ENCODE measurements around the gene SRD5A1.
A peak's percentile ranks its signal among the peaks of the same experiment; 100 is the strongest.

SRD5A1 gene

DNA sequence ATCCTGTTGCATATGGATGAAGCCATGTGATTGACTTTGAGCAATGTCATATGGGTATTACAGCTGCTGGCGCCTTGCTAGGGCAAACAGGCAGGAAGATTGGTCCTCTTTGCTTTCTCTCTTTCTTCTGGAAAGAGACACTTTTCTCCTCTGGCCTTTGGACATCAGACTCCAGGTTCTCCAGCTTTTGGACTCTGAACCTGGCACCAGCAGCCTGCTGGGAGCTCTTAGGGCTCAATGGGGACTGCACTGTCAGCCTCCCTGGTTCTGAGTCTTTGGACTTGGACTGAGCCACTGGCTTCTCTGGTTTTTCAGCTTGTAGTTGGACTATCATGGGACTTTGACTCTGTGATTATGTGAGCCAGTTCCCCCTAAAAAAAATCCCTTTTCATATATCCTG is 45.1 kb downstream of the SRD5A1 start:
- peaks cover 5% of the 10 kb centered on the region for H3K27me3 Mint-ChIP-seq
- no peak overlapping the region for H3K4me3 Mint-ChIP-seq

DNA sequence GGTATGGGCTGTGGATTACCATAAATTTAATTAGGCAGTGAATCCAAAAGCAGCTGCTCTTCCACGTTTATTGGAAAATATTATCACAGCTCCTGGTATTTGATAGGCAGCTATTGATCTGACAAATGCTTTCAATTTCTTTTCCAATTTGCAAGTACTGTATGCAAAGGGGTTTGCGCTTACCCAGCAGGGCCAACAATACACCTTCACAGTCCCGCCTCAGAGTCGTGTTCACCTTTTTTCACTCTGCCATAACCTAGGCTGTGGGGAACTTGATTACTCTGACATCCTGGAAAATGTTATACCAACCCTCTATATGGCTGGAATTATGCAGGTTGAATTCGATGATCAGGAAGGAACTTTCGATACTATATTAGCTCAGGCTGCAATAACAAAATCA is 47.7 kb downstream of the SRD5A1 start:
- Mint-ChIP-seq H3K27me3 (peaks cover 14% of the 10 kb centered on the region), H3K4me1 (ENCODE audit: low read depth) (no peaks in the 10 kb centered on the region), H3K36me3 (no peaks in the 10 kb centered on the region), H3K27ac (no peak overlapping the region), H3K4me3 (no peak overlapping the region), H3K9me3 (ENCODE audit: low read depth) (no peaks in the 10 kb centered on the region)

More for the DNA sequence above, 45.1 kb downstream of the SRD5A1 start:
- H3K9me3 Mint-ChIP-seq (ENCODE audit: low read depth), result no peaks in the 10 kb centered on the region
- H3K36me3 Mint-ChIP-seq, result no peaks in the 10 kb centered on the region
- H3K27ac Mint-ChIP-seq, result no peak overlapping the region
- H3K4me1 Mint-ChIP-seq (ENCODE audit: low read depth), result no peaks in the 10 kb centered on the region

DNA sequence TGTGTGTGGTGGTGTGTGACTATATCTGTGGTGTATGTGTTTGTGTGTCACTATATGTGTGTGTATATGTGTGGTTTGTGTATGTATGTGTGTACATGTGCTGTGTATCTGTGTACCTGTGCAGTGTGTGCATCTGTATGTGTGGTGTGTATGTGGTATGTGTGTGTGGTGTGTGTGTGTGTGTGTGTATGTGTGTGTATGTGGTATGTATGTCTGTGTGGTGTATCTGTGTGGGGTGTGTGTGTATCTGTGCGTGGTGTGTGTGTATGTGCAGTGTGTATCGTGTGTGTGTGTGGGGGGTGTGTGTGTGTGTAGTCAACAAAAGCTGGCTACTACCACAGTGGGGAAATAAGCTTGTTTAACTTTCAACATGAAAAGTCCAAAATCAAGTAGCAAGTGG is 48.4 kb downstream of the SRD5A1 start:
- Mint-ChIP-seq H3K4me3 (no peak overlapping the region), H3K27ac (no peak overlapping the region), H3K36me3 (no peaks in the 10 kb centered on the region), H3K4me1 (ENCODE audit: low read depth) (peaks cover 2% of the 10 kb centered on the region), H3K27me3 (peaks cover 21% of the 10 kb centered on the region), H3K9me3 (ENCODE audit: low read depth) (no peaks in the 10 kb centered on the region)

DNA sequence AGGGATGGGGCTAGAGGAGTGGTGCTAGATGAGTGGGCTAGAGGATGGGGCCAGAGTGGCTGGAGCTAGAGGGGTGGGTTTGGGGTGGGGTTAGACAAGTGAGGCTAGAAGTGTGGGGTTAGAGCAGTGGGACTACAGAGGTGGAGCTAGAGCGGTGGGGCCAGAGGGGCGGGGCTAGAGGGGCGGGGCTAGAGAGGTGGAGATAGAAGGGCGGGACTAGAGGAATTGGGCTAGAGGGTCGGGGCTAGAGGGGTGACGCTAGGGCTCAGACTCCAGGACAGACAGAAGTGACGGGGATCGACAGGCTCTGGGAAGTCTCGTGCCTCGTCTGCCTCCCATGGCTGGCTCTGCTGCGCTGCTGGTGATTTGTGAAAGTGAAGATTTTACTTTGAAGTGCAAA is 49.0 kb downstream of the SRD5A1 start:
- H3K27ac Mint-ChIP-seq, result no peak overlapping the region

DNA sequence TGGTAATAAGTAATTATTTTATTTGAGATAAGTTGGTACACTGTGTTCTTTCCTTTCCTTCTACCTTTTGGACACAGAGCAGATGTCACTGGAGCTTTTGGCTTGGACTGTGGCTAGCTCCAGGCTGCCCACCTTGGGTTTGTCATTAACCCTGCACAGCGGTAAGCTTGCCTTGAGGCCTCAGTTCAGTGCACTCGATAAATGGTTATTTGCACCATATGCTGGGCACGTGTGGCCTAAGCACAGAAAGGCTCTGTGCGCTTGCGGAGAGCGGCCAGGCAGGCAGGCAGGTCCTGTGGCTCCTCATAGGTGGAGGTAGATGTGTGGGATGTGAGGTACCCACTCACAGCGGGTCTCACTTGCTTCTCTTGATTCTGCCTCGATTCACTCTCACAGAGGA is 50.0 kb downstream of the SRD5A1 start:
- no peak overlapping the region for H3K27ac Mint-ChIP-seq
- no peak overlapping the region for H3K4me3 Mint-ChIP-seq
- no peaks in the 10 kb centered on the region for H3K9me3 Mint-ChIP-seq (ENCODE audit: low read depth)
- H3K36me3 Mint-ChIP-seq, result no peaks in the 10 kb centered on the region
- H3K27me3 Mint-ChIP-seq, result peaks cover 26% of the 10 kb centered on the region
- H3K4me1 Mint-ChIP-seq (ENCODE audit: low read depth), result peaks cover 6% of the 10 kb centered on the region

More for the DNA sequence above, 49.0 kb downstream of the SRD5A1 start:
- H3K4me1 Mint-ChIP-seq (ENCODE audit: low read depth), result peaks cover 4% of the 10 kb centered on the region
- H3K27me3 Mint-ChIP-seq, result peaks cover 22% of the 10 kb centered on the region
- H3K4me3 Mint-ChIP-seq, result no peak overlapping the region
- no peaks in the 10 kb centered on the region for H3K9me3 Mint-ChIP-seq (ENCODE audit: low read depth)
- no peaks in the 10 kb centered on the region for H3K36me3 Mint-ChIP-seq

DNA sequence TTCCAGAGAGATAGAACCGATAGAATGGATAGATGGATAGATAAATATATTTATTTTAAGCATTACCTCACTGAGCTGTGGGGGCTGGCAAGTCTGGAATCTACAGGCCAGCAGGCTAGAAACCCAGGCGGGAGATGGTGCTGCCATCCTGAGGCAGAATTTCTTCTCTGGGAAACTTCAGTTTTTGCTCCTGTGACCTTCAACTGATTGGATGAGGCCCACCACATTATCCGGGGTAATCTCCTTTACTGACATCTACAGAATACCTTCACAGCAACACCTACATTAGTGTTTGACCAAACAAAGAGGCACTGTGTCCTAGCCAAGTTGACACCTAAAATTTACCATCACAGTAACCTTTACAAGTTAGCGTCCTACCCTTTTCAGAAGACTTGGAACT is 50.8 kb downstream of the SRD5A1 start:
- H3K9me3 Mint-ChIP-seq (ENCODE audit: low read depth), result no peaks in the 10 kb centered on the region
- H3K4me1 Mint-ChIP-seq (ENCODE audit: low read depth), result peaks cover 6% of the 10 kb centered on the region
- H3K27ac Mint-ChIP-seq, result no peak overlapping the region
- H3K4me3 Mint-ChIP-seq, result no peak overlapping the region
- H3K36me3 Mint-ChIP-seq, result no peaks in the 10 kb centered on the region
- H3K27me3 Mint-ChIP-seq, result peaks cover 27% of the 10 kb centered on the region

DNA sequence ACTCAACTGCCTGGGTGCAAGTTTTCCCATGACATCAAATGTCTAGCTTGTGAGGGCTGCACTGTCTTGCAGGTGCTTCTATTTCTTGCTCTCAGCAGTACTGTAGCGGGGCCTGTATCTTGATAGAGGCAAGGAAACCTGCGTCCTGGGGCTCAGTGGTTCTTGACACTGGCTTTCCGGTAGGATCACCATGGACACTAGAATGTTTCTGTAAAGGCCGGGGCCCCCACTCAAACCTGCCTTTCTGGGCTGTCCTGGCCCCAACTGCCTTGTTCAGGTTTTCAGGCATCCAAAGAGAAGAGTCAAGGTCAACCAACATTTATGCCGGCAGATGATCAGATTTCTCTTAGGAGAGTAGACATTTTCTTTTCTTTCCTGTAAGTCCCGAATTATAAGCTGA is 53.3 kb downstream of the SRD5A1 start:
- no peaks in the 10 kb centered on the region for H3K9me3 Mint-ChIP-seq (ENCODE audit: low read depth)
- peak overlapping the region; percentile 50 for H3K4me3 Mint-ChIP-seq
- no peaks in the 10 kb centered on the region for H3K36me3 Mint-ChIP-seq
- no peak overlapping the region for H3K27ac Mint-ChIP-seq
- H3K27me3 Mint-ChIP-seq, result peaks cover 31% of the 10 kb centered on the region
- H3K4me1 Mint-ChIP-seq (ENCODE audit: low read depth), result peaks cover 6% of the 10 kb centered on the region

DNA sequence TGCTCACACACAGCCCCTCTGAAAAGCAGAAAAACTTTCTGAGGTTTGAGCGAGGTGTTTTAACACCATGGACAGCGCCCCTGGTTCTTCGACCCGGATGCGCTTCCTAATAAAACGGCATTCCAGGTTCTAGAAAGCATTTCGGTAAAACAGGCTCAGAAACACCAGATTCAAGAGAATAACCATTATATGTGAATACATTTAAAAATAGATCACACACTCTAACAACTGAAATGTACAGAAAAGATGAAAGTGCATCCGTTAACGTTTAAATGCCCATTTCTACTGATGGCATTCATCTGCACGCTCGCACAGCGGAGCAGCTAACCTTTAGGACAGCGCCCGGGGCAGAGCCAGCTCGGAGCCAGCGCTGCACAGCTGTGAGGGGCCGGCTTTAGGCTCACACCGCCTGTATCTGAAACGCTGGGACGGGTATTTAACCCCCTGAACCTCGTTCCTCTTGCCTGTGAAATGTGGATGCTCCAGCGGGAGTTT is 53.7 kb downstream of the SRD5A1 start:
- no peak overlapping the region for H3K27ac Mint-ChIP-seq
- no peaks in the 10 kb centered on the region for H3K9me3 Mint-ChIP-seq (ENCODE audit: low read depth)
- peaks cover 31% of the 10 kb centered on the region for H3K27me3 Mint-ChIP-seq
- H3K4me3 Mint-ChIP-seq, result peak overlapping the region; percentile 50
- no peaks in the 10 kb centered on the region for H3K36me3 Mint-ChIP-seq
- H3K4me1 Mint-ChIP-seq (ENCODE audit: low read depth), result peaks cover 6% of the 10 kb centered on the region

DNA sequence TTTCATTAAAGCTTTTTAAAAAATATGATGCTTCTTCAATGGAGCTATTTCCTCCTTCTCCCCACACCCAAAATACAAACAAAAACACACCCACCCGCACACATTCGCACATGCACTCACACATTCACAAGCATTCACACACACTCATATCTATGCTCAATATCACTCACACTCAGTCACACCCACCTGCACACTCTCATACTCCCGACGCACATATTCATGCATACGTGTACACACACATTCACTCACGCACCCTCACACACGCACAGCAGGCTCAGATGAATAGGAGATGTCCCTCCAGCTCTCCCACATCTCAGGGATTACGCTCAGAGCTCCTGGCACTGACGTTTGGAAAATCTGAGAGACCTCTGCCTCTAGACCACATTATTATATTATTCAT is 54.3 kb downstream of the SRD5A1 start:
- Mint-ChIP-seq H3K4me1 (ENCODE audit: low read depth) (peaks cover 6% of the 10 kb centered on the region), H3K4me3 (peak overlapping the region; percentile 4), H3K36me3 (no peaks in the 10 kb centered on the region), H3K27me3 (peaks cover 33% of the 10 kb centered on the region), H3K9me3 (ENCODE audit: low read depth) (no peaks in the 10 kb centered on the region), H3K27ac (no peak overlapping the region)

DNA sequence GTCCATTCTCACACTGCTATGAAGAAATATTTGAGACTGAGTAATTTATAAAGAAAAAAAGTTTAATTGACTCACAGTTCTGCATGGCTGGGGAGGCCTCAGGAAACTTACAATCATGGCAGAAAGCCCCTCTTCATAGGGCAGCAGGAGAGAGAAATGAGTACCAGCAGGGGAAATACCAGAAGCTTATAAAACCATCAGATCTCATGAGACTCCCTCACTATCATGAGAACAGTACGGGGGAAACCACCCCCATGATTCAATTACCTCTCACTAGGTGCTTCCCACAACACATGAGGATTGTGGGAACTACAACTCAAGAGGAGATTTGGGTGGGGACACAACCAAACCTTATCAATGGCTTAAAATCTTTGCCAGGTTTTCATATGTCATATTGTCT is 59.7 kb downstream of the SRD5A1 start:
- Mint-ChIP-seq H3K36me3 (peaks cover 2% of the 10 kb centered on the region), H3K4me3 (no peak overlapping the region), H3K4me1 (ENCODE audit: low read depth) (no peaks in the 10 kb centered on the region), H3K27me3 (peaks cover 23% of the 10 kb centered on the region), H3K9me3 (ENCODE audit: low read depth) (no peaks in the 10 kb centered on the region), H3K27ac (no peak overlapping the region)

DNA sequence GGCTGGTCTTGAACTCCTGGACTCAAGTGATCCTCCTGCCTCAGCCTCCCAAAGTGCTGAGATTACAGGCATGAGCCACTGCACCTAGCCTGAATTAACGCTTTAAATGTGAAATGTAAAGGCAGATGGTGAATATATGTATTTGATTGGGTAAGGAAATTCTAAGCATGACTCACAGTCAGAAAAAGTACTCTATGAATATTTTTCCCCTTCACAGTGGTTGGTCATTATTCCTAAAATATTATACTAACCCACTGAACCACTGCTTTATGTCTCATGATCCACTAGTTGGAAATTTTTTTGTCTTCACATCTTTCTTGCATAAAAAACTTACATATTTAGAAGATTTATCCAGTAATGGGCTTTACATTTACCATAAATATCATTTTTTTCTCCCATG is 65.5 kb downstream of the SRD5A1 start:
- Mint-ChIP-seq H3K36me3 (peaks cover 4% of the 10 kb centered on the region), H3K27me3 (peaks cover 18% of the 10 kb centered on the region), H3K9me3 (ENCODE audit: low read depth) (no peaks in the 10 kb centered on the region), H3K4me1 (ENCODE audit: low read depth) (no peaks in the 10 kb centered on the region), H3K27ac (no peak overlapping the region), H3K4me3 (no peak overlapping the region)

DNA sequence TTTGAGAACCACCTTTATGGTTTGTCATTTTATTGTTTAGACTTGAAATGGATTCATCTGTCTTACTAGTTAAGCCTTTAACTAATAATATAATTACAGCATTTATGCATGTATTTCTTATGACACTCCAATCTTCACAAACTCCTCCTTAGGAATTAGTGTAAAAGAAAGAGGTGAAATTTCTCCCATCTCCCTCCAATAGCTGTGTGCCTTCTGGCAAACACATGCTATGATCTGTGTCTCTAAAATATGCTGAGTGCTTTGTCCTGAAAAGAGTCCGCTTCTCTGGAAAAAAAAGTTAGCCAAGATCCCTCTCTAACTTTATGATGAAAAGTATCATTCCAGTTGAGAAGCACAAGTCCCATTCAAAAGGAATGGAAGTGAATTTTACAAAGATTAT is 66.1 kb downstream of the SRD5A1 start:
- H3K36me3 Mint-ChIP-seq, result peaks cover 2% of the 10 kb centered on the region
- no peaks in the 10 kb centered on the region for H3K4me1 Mint-ChIP-seq (ENCODE audit: low read depth)
- H3K4me3 Mint-ChIP-seq, result no peak overlapping the region
- peaks cover 18% of the 10 kb centered on the region for H3K27me3 Mint-ChIP-seq
- no peaks in the 10 kb centered on the region for H3K9me3 Mint-ChIP-seq (ENCODE audit: low read depth)
- H3K27ac Mint-ChIP-seq, result no peak overlapping the region

DNA sequence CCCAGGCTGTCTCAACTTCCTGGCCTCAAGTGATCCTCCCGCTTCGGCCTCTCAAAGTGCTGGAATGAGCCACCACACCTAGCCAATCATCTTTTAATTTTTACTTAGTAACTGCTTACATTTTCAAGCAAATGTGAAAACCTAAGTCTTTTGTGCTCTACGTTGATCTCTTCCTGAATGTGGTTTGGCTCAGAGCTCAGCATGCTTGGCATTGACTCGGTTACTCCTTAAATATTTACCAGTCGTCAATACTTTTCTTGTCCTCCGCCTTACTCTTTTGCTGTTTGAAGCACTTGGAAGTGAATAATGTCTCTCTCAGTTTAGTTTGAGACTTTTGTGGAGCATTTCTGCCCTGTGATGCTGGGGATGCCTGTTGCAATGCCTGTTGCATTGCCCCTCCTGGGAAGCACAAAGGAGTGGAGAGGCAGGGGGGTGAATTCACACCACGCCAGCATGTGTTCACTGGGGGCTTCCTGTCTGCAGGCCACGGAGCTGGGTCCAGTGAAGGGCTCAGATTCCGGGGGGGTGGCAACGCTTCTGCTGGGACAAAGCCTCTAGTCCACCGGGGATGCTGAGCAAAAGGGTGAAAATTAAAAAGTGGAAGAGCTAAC is 66.9 kb downstream of the SRD5A1 start:
- Mint-ChIP-seq H3K4me3 (no peak overlapping the region), H3K9me3 (ENCODE audit: low read depth) (no peaks in the 10 kb centered on the region), H3K36me3 (peaks cover 2% of the 10 kb centered on the region), H3K27ac (no peak overlapping the region), H3K27me3 (peaks cover 18% of the 10 kb centered on the region), H3K4me1 (ENCODE audit: low read depth) (no peaks in the 10 kb centered on the region)

DNA sequence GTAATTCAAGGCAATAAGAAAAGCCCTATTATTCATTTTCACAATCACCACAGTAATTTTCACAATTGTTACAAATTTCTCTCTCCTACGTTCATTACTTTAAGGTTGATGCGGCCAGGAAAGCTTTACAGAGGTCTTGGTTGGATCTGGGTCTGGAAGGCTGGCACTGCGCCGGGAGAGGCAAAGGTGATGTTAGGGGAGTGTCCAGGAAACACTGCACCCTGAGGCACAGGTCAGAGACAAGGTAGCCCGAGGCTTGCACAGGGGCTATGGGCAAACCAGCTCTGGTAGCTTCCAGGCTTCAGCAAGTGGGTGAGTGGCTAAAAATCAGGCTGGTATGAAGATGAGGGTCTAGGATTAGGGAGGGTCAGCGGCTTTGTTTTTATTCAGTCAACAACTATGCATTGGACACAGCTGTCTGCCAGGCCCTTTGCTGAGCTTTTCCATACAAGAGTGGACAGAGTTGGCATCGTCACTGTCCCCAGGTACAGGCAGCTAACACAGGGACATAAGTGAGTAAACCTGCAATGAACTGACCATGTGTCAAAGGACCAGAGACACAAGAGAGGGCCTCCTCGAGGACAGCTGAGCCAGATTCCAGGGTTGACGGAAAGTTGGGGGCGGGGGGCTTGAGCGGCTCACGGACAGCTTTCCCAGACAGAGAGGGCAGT is 67.6 kb downstream of the SRD5A1 start:
- H3K4me1 Mint-ChIP-seq (ENCODE audit: low read depth), result no peaks in the 10 kb centered on the region
- peaks cover 2% of the 10 kb centered on the region for H3K36me3 Mint-ChIP-seq
- H3K27me3 Mint-ChIP-seq, result peaks cover 16% of the 10 kb centered on the region
- H3K27ac Mint-ChIP-seq, result no peak overlapping the region
- no peak overlapping the region for H3K4me3 Mint-ChIP-seq
- H3K9me3 Mint-ChIP-seq (ENCODE audit: low read depth), result no peaks in the 10 kb centered on the region

DNA sequence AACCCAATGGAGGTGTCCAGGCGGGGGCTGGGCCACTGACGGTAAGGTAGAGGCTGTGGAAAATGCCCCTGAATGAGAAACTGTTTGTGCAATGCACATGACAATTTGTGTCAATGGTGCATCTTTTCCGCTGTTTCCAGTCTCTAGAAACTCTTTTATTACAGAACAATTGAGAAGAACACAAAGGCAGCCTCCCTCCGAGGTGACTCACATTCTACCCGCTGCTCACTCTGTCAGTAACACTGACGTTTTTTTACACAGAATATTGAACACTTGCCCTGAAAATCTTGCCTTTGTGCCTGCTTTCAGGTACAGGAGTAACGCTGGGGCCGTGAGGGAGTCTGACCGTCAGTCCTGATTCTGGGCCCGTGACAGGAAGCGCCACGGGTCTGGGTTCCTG is 68.3 kb downstream of the SRD5A1 start:
- H3K4me1 Mint-ChIP-seq (ENCODE audit: low read depth), result no peaks in the 10 kb centered on the region
- H3K9me3 Mint-ChIP-seq (ENCODE audit: low read depth), result no peaks in the 10 kb centered on the region
- H3K27ac Mint-ChIP-seq, result no peak overlapping the region
- peaks cover 2% of the 10 kb centered on the region for H3K36me3 Mint-ChIP-seq
- H3K4me3 Mint-ChIP-seq, result no peak overlapping the region
- H3K27me3 Mint-ChIP-seq, result peaks cover 14% of the 10 kb centered on the region

DNA sequence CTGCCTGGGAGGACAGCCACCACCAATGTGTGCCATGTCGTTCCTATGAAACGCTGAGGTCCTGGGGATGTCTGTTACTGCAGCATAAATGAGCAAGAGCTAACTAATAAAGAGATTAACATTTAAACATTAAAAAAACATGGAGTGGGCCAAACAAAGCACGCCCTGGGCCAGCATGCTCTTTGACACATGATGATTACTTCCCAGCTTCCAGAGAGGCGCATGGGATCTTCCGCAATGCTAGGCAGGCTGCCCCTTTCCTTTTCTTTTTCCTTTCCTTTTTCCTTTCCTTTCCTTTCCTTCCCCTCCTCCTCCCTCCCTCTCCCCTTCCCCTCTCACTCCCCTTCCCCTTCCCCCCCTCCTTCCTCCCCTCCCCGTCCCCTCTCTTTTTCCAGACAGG is 69.4 kb downstream of the SRD5A1 start:
- Mint-ChIP-seq H3K4me3 (no peak overlapping the region), H3K9me3 (ENCODE audit: low read depth) (no peaks in the 10 kb centered on the region), H3K36me3 (peaks cover 2% of the 10 kb centered on the region), H3K27me3 (peaks cover 10% of the 10 kb centered on the region), H3K4me1 (ENCODE audit: low read depth) (no peaks in the 10 kb centered on the region), H3K27ac (no peak overlapping the region)

Measured in activated naive CD8-positive, alpha-beta T cell (primary cell).